Neuron (in vitro differentiated cells): ENCODE data around the gene CCR1.
"Not testable (repeated sequence)": the region's sequence is repeated elsewhere in the genome, so short reads cannot be mapped to it uniquely, and the experiment has no call there.

Experiments used
- H2AFZ ChIP-seq: one replicate; pipeline ENCODE4 v1.6.1; 2013; ENCODE audit warnings: low read depth, mild to moderate bottlenecking, inconsistent platforms, low read length, moderate library complexity
- H3K27me3 ChIP-seq: one replicate; pipeline ENCODE4 v1.6.1; 2013; ENCODE audit warnings: low read length; ENCODE audit not compliant: insufficient read depth
- H3K36me3 ChIP-seq: one replicate; pipeline ENCODE4 v1.6.1; 2013; ENCODE audit warnings: low read length; ENCODE audit not compliant: insufficient read depth
- H3K4me1 ChIP-seq: one replicate; pipeline ENCODE4 v1.6.1; 2013; ENCODE audit warnings: low read length; ENCODE audit not compliant: insufficient read depth
- H3K4me3 ChIP-seq: 2 replicates; pipeline ENCODE4 v1.5.1; 2013; ENCODE audit warnings: mild to moderate bottlenecking, low read length, moderate library complexity
- H3K9me3 ChIP-seq: one replicate; pipeline ENCODE4 v1.6.1; 2013; ENCODE audit warnings: low read length

Gene CCR1

DNA sequence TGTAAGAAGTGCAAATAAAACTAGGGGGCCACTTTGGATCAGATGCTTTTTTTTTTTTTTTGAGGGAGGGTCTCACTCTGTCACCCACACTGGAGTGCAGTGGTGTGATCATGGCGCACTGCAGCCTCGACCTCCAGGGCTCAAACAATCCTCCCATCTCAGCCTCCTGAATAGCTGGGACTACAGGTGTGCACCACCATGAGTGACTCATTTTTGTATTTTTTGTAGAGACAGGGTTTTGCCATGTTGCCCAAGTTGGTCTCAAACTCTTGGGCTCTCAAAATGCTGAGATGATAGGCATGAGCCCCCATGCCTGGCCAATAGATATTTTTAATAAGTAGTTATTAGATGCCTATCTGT lies 20.8 kb downstream of the CCR1 start:
- H3K9me3 ChIP-seq = no peaks in the 10 kb centered on the region
- no peak overlapping the region for H3K4me3 ChIP-seq
- H3K36me3 ChIP-seq = no peaks in the 10 kb centered on the region
- no peak overlapping the region for H2AFZ ChIP-seq
- H3K4me1 ChIP-seq = no peaks in the 10 kb centered on the region
- no peaks in the 10 kb centered on the region for H3K27me3 ChIP-seq

- H3K9me3 ChIP-seq = no peaks in the 10 kb centered on the region
- H3K4me3 ChIP-seq = no peak overlapping the region
- H3K27me3 ChIP-seq = no peaks in the 10 kb centered on the region
- H3K36me3 ChIP-seq = no peaks in the 10 kb centered on the region
- no peak overlapping the region for H2AFZ ChIP-seq
- H3K4me1 ChIP-seq = no peaks in the 10 kb centered on the region
Measured at GRCh38 chr3:46186471-46187340, 21.4 kb downstream of the CCR1 start.

DNA sequence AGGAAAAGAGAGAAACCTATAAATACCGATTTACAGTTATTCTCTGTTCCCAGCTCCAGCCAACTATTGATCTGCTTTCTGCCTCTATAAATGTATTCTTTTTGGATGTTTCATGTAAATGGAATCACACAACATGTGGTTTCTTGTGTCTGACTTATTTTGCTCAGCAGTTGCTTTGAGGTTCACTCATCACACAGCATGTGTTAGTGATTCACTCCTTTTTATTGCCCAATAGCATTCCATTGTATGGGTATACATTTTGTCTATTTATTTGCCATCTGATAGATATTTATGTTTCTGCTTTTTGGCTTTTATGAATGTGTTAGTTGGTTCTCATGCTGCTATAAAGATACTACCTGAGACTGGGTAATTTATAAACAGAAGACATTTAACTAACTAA lies 23.6 kb downstream of the CCR1 start:
- Histone ChIP-seq H3K27me3 (no peaks in the 10 kb centered on the region), H2AFZ (no peak overlapping the region), H3K4me3 (no peak overlapping the region)

DNA sequence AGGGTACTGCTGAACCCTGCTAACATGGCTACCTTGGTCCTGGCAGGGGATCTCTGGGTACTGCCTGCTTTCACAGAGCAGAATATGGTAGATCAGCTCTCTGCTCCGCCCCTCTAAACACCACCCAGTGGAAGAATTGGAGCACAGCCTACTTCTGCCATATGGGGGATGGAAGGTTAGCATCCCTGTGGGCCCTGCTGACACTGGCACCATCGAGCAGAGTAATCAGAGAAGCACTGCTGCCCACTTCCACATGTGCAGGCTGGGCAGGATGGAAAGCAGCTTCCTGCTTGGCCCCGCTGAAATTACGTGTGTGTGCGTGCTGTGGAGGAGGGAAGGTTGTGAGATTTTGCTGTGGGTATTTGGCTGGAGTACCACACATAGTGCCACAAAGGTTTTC lies 24.8 kb downstream of the CCR1 start:
- Histone ChIP-seq H3K36me3 (no peaks in the 10 kb centered on the region), H3K4me1 (no peaks in the 10 kb centered on the region), H2AFZ (no peak overlapping the region), H3K27me3 (no peaks in the 10 kb centered on the region), H3K4me3 (no peak overlapping the region), H3K9me3 (no peaks in the 10 kb centered on the region)

More for the DNA sequence above, 23.6 kb downstream of the CCR1 start:
- Histone ChIP-seq H3K36me3 (no peaks in the 10 kb centered on the region), H3K9me3 (no peaks in the 10 kb centered on the region), H3K4me1 (no peaks in the 10 kb centered on the region)

GRCh38 chr3:46168583-46169345 lies 39.3 kb downstream of the CCR1 start:
- no peaks in the 10 kb centered on the region for H3K36me3 ChIP-seq
- no peak overlapping the region for H3K4me3 ChIP-seq
- no peaks in the 10 kb centered on the region for H3K27me3 ChIP-seq
- H3K9me3 ChIP-seq = no peaks in the 10 kb centered on the region
- H3K4me1 ChIP-seq = no peaks in the 10 kb centered on the region
- no peak overlapping the region for H2AFZ ChIP-seq

DNA sequence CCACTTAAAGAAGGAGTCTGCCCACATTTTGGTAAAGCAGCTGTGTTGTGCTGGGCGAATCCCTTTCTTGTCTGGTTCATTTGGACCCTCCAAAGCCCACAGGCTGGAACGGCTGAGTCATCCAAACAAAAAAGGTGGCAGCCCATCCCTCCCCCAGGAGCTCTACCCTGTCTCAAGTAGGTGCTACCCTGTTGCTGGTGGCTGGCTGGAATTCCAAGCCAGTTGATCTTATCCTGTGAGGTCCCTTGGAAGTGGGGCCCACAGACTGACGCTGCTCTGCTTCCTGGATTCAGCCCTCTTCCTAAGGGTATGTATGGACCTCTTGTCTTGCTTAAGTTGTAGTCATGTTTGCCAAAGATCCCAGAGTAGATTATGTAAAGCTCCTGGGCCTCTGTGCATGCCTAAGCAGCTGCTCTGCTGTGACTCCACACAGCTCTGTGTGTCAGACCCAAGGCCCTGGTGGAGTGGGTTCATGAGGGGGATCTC lies 44.5 kb downstream of the CCR1 start:
- Histone ChIP-seq H3K27me3 (no peaks in the 10 kb centered on the region), H3K9me3 (no peaks in the 10 kb centered on the region), H3K4me3 (no peak overlapping the region), H3K36me3 (no peaks in the 10 kb centered on the region), H3K4me1 (no peaks in the 10 kb centered on the region), H2AFZ (no peak overlapping the region)

DNA sequence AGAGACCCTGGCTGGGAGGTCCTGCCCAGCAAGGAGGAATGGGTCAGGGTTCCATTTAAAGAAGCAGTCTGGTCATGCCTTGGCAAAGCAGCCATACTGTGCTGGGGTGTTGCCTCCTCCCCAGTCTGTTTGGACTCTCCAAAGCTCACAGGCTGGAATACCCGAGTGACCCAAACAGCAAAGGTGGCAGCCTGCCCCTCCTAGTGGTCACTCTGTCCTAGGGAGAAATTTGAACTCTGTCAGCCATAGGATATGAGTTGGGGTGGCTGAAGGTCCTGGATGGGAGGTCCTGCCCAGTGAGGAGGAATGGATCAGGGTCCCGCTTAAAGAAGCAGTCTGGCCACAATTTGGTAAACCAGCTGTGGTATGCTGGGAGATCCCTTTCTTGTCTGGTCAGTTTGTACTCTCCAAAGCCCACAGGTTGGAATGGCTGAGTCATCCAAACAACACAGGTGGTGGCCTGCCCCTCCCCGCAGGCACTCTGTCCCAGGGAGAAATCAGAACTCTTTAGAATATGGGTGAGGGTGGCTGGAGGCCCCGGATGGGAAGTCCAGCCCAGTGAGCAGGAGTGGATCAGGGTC lies 45.0 kb downstream of the CCR1 start:
- Histone ChIP-seq H3K9me3 (no peaks in the 10 kb centered on the region), H3K27me3 (no peaks in the 10 kb centered on the region), H3K36me3 (no peaks in the 10 kb centered on the region), H2AFZ (no peak overlapping the region), H3K4me3 (no peak overlapping the region), H3K4me1 (no peaks in the 10 kb centered on the region)

- H3K9me3 ChIP-seq, H3K36me3 ChIP-seq, H3K27me3 ChIP-seq, H3K4me1 ChIP-seq, H2AFZ ChIP-seq, H3K4me3 ChIP-seq: not testable (repeated sequence)
Measured at GRCh38 chr3:46157685-46158084, 50.4 kb downstream of the CCR1 start.

- H3K9me3 ChIP-seq = no peaks in the 10 kb centered on the region
- no peak overlapping the region for H3K4me3 ChIP-seq
- H3K27me3 ChIP-seq = no peaks in the 10 kb centered on the region
- no peaks in the 10 kb centered on the region for H3K4me1 ChIP-seq
- no peak overlapping the region for H2AFZ ChIP-seq
- H3K36me3 ChIP-seq = no peaks in the 10 kb centered on the region
Measured at GRCh38 chr3:46154311-46154710, 53.8 kb downstream of the CCR1 start.
